ENCODE measurements around the gene TAS2R43. TPM values are rescaled to one million over a fixed set of nuclear protein-coding genes. Genes with fewer than 3 reads are reported as not detected.

TAS2R43 gene
- total and polyA plus RNA-seq, 2 of the 8 experiments (the other 6 are each of a cell fraction or from before 2014, with no cell fraction given), result 0.18 TPM; not detected in 1

- no peak for TF ChIP-seq CEBPB (IDR thresholded peaks at IDR 0.05; ENCODE audit: low read depth, low read length)
Measured at GRCh38 chr12:11069854-11070365, 22.2 kb downstream of the TAS2R43 start (continued).

All from H1 (cell line).